Activated T-helper 17 cell treated with anti-CD3 and anti-CD28 coated beads, Interleukin-2, amount 50 U/mL, for 72 hours (primary cell): ENCODE measurements around the gene PTPRA. TPM values are rescaled to one million over a fixed set of nuclear protein-coding genes. Genes with fewer than 3 reads are reported as not detected.

Experiments
- ATAC-seq: fragments of 150-1000 bp; cut with Tn5 transposase; replicated peaks from 2 replicates; pipeline ENCODE4 v1.10.0; 2021; ENCODE audit warnings: mild to moderate bottlenecking, moderate library complexity
- H3K27ac Mint-ChIP-seq: one replicate; pipeline ENCODE4 v1.8.0; 2022; ENCODE audit warnings: mixed read lengths
- H3K27me3 Mint-ChIP-seq: one replicate; pipeline ENCODE4 v1.8.0; 2022; ENCODE audit warnings: mixed read lengths
- H3K36me3 Mint-ChIP-seq: one replicate; pipeline ENCODE4 v1.8.0; 2022; ENCODE audit warnings: low read depth, mild to moderate bottlenecking, mixed read lengths
- H3K4me1 Mint-ChIP-seq: one replicate; pipeline ENCODE4 v1.8.0; 2022; ENCODE audit warnings: mixed read lengths
- H3K4me3 Mint-ChIP-seq: one replicate; pipeline ENCODE4 v1.8.0; 2022; ENCODE audit warnings: mild to moderate bottlenecking, mixed read lengths
- H3K9me3 Mint-ChIP-seq: one replicate; pipeline ENCODE4 v1.8.0; 2022; ENCODE audit warnings: mixed read lengths
- total RNA-seq, 2 donors: library from RNA; stranded (reverse); gene quantifications; one replicate each; pipeline ENCODE4 v1.2.3, GENCODE V29; 2022

The PTPRA gene
- total RNA-seq, 2 donors from 2014 or later, result 40.0 to 46.5 TPM

DNA sequence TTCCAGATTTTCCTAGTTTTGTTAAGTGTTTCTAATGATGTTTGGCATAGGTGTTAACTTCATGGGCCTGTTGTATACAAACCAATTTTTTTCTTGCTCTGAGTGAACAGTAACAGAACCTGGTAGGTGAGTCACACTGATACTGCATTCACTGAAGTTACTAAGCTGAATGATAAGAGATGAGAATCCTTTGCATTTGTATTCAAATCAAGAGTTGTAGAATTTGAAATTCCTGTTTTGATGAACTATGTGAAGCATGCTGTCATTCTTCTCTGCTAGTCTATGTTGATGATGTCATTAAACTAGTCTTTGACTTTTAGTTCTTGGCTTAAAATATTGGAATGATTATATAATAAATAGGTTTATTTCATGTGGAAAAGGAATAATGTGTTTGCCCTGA is 37.9 kb downstream of the PTPRA start:
- Mint-ChIP-seq H3K4me3 (peak overlapping the region; percentile 19), H3K4me1 (peaks cover 7% of the 10 kb centered on the region), H3K27ac (peak overlapping the region; percentile 55), H3K9me3 (no peaks in the 10 kb centered on the region), H3K36me3 (peaks cover 5% of the 10 kb centered on the region), H3K27me3 (no peaks in the 10 kb centered on the region)
- peak; percentile 100 for ATAC-seq

DNA sequence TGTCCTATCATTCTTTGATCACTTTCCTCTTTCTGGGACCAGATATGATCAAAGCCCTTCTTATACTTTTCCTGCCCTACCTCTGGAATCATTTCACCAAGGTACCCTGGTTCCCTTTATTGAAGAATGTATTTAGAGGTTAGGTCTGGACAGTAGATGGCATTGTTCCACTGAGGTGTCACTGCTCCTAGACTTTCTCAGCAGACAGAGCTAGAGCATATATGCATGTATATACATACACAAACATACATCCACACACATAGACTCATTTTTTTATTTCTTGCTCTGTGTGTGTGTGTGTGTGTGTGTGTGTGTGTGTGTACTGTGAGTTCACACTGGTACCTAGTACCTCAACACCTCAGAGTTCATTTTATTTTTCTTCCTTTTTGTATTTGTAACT is 40.9 kb downstream of the PTPRA start:
- Mint-ChIP-seq H3K4me3 (no peak overlapping the region), H3K36me3 (peaks cover 11% of the 10 kb centered on the region), H3K4me1 (peaks cover 15% of the 10 kb centered on the region), H3K9me3 (no peaks in the 10 kb centered on the region), H3K27me3 (no peaks in the 10 kb centered on the region), H3K27ac (no peak overlapping the region)
- ATAC-seq, result no peak

DNA sequence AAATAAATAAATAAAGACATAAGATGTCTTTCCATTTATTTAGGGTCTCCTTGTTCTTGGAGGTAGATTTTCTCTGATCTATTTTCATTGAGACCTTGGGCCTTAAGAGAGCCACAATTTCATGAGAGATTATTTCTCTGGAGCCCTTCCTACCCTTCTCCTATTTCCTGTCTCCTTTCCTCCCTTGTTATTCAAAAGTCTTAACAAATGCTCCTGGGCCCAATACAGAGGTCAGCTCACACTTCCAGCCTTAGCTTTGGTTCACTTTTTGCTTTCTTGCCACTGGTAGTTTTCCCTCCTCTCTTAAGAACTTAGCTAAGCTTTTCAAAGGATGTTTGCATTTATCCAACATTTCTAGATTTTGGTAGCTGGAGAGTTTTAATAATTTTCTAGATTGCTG is 44.0 kb downstream of the PTPRA start:
- Mint-ChIP-seq H3K36me3 (peaks cover 6% of the 10 kb centered on the region), H3K4me1 (peaks cover 19% of the 10 kb centered on the region), H3K4me3 (no peak overlapping the region), H3K27ac (no peak overlapping the region), H3K27me3 (no peaks in the 10 kb centered on the region), H3K9me3 (no peaks in the 10 kb centered on the region)
- ATAC-seq, result no peak

DNA sequence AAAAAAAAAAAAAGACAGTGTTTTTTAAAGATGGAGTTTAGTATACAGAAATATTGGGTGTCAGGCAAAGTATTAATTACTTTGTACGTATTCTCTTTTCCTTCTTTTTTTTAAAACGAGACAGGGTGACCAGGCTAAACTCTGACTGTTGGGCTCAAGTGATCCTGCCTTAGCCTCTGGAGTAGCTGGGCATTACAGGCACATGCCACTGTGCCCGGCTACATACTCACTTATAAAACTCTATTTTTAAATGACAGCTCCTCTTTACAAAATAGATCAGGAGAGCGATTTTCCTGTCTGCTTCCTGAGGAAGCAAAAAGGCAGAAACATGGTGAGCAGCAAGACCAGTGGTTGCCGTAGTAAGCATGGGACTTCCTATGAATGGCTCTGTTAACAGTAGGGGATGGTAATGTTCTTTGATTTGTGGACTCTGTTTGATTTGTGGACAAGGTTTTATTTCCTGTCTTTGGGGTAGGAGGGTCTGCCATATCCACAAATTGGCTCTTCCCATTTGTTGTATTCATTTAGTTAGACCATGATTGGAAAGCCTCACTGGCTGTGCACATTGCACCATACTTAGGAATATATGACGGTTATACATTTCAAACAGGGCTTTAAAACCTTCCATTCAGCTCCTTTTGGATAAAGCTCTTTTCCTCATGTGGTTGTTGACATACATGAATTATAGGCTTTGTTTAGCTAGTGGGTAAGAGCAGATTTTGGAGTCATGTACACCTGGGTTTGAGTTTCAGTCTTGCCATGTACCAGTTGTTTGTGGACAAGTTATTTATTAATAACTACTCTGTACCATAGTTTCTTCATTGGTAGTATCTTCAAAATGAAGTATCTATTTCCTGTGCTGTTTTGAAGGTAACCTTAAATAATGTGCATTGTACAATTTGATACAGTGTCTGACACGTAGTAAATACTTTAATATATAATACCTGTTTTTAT is 45.1 kb downstream of the PTPRA start:
- Mint-ChIP-seq H3K9me3 (no peaks in the 10 kb centered on the region), H3K27me3 (no peaks in the 10 kb centered on the region), H3K27ac (no peak overlapping the region), H3K4me3 (no peak overlapping the region), H3K4me1 (peaks cover 19% of the 10 kb centered on the region), H3K36me3 (peaks cover 12% of the 10 kb centered on the region)
- no peak for ATAC-seq

DNA sequence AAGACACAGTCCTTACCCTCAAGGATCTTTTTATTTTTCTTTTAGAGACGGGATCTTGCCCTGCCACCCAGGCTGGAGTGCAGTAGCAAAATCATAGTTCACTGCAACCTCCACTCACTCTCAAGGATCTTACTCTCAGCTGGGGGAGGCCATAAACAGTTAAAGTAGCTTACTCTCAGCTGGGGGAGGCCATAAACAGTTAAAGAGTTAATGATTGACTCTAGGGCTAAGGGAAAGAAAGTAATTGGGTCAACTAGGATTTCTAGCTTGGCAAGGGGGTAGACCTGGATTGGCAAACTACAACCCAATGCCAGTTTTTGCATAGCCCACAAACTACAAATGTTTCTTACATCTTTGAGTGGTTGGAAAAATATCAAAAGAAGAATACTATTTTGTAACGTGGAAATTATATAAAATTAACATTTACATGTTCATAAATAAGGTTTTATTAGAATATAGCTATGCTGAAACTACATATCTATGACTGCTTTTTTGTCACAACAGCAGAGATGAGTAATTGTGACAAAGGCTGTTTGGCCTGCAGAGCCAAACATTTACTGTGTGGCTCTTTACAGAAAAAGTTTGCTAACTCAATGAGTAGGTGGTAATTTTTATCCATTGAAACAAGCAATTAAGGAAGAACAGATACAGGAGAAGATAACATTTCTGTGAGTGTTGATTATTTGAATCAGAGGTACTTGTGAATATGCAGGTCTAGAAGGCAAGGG is 46.4 kb downstream of the PTPRA start:
- peaks cover 24% of the 10 kb centered on the region for H3K36me3 Mint-ChIP-seq
- H3K9me3 Mint-ChIP-seq, result no peaks in the 10 kb centered on the region
- no peak for ATAC-seq
- H3K27me3 Mint-ChIP-seq, result no peaks in the 10 kb centered on the region
- H3K4me1 Mint-ChIP-seq, result peaks cover 19% of the 10 kb centered on the region
- H3K27ac Mint-ChIP-seq, result peak overlapping the region; percentile 45
- H3K4me3 Mint-ChIP-seq, result no peak overlapping the region

DNA sequence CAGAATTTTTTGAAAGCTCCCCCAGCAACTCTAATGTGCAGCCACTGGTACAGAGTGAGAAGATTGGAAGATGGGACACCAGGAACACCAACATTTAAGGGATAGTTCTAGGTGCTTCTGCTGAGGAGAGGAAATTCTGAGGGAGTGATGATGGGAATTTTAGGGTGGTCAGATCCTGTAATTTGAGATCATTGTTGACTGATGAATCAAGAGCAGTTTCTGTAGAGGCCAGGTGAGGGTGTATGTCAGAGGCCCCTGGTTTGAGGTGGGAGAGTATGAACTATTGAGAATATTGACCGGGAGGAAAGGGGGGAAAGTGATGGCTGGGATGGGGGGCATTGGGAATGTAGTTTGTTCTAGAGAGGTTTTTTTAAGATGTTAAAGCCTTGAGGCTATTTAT is 47.2 kb downstream of the PTPRA start:
- ATAC-seq, result no peak
- Mint-ChIP-seq H3K27ac (peak overlapping the region; percentile 45), H3K4me1 (peaks cover 19% of the 10 kb centered on the region)

DNA sequence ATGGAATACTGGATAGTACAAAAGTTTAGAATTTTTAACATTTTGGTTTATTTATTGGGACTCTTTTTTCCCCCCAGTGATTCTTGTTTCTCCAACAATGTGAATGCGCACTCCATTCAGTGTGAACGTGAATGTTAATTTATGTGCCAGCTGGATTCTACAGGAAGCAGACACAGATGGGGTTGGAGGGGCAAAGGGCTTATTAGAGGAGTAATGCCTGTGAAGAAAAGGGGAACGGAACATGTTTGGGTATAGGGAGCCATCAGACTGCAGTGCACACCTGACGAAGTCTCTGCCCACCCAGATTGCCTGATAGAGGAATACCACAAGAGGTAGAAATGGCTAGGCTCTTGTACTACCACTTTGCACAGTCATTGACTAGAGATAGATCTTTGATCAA is 48.2 kb downstream of the PTPRA start:
- Mint-ChIP-seq H3K27me3 (no peaks in the 10 kb centered on the region), H3K36me3 (peaks cover 42% of the 10 kb centered on the region), H3K4me3 (no peak overlapping the region), H3K27ac (no peak overlapping the region), H3K9me3 (no peaks in the 10 kb centered on the region), H3K4me1 (peaks cover 19% of the 10 kb centered on the region)
- ATAC-seq, result no peak

More for the DNA sequence above, 47.2 kb downstream of the PTPRA start:
- Mint-ChIP-seq H3K27me3 (no peaks in the 10 kb centered on the region), H3K9me3 (no peaks in the 10 kb centered on the region), H3K36me3 (peaks cover 32% of the 10 kb centered on the region), H3K4me3 (no peak overlapping the region)

DNA sequence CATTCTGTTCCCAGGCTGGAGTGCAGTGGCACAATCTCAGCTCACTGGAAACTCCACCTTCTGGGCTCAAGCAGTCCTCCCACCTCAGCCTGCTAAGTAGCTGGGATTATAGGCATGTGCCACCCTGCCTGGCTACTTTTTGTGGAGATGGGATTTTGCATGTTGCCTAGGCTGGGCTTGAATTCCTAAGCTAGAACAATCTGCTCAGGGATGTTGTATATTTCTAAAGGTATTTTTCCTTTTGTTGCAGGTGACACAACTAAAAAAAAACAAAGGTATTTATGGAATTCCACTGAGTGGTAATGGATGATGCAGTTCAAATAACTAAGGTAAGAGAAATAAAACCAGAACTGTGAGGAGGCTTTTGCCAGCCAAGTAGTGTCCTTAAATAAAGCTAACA is 49.7 kb downstream of the PTPRA start:
- Mint-ChIP-seq H3K4me3 (no peak overlapping the region), H3K9me3 (no peaks in the 10 kb centered on the region), H3K27me3 (no peaks in the 10 kb centered on the region), H3K4me1 (peaks cover 14% of the 10 kb centered on the region), H3K27ac (no peak overlapping the region), H3K36me3 (peaks cover 48% of the 10 kb centered on the region)
- ATAC-seq, result no peak

DNA sequence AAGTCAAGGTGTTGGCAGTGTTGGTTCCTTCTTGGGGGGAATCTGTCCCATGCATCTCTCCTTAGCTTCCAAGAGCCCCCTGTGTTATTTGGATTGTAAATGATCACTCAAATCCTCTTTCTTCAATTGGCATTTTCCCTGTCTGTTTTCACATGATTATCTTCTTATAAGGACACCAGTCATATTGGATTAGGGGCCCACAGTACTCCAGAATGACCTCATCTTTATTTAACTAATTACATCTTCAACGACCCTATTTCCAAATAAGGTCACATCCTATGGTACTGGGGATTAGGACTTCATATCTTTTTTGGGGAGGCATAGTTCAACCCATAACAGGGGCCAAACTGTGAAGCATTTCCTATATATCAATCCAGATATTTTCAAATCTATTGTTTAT is 57.3 kb downstream of the PTPRA start:
- no peak overlapping the region for H3K27ac Mint-ChIP-seq
- no peaks in the 10 kb centered on the region for H3K9me3 Mint-ChIP-seq
- ATAC-seq, result no peak
- peaks cover 23% of the 10 kb centered on the region for H3K36me3 Mint-ChIP-seq
- H3K4me1 Mint-ChIP-seq, result no peaks in the 10 kb centered on the region
- H3K27me3 Mint-ChIP-seq, result no peaks in the 10 kb centered on the region
- no peak overlapping the region for H3K4me3 Mint-ChIP-seq

DNA sequence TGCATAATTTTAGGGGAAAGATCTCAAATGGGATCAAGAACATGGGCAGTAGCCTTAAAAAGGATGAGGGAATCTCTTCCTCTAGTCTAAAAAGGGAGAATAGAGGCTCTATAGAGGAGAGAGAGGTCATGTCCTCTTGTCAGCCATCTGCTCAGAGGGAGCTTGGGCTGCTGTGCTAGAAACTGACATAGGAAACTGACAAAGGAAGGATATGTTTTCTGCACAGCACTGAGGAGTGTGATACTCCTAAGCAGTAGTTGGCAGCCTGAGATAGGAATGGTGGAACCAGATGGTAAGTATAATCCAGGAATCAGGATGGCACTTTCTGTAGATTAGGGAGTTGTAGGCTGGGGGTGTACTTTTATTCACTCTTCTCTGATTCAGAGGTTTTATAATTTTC is 59.2 kb downstream of the PTPRA start:
- Mint-ChIP-seq H3K27ac (no peak overlapping the region), H3K4me3 (no peak overlapping the region), H3K36me3 (peaks cover 6% of the 10 kb centered on the region), H3K27me3 (no peaks in the 10 kb centered on the region), H3K4me1 (no peaks in the 10 kb centered on the region), H3K9me3 (no peaks in the 10 kb centered on the region)
- ATAC-seq, result no peak

DNA sequence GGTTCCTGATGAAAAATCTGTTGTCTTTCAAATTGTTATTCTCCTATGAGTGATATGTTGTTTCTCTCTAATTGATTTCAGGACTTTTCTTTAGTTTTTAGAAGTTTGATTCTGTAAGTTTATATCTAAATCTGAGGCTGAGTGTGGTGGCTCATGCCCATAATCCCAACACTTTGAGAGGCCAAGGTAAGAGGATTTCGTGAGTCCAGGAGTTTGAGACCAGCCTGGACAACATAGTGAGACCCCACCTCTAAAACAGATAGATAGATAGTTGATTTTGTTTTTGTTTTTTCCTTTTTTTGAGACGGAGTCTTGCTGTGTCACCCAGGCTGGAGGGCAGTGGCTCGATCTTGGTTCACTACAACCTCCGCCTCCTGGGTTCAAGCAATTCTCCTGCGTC is 64.6 kb downstream of the PTPRA start:
- peaks cover 22% of the 10 kb centered on the region for H3K36me3 Mint-ChIP-seq
- no peak overlapping the region for H3K27ac Mint-ChIP-seq
- H3K4me3 Mint-ChIP-seq, result no peak overlapping the region
- H3K27me3 Mint-ChIP-seq, result no peaks in the 10 kb centered on the region
- peaks cover 19% of the 10 kb centered on the region for H3K4me1 Mint-ChIP-seq
- ATAC-seq, result no peak
- H3K9me3 Mint-ChIP-seq, result no peaks in the 10 kb centered on the region

DNA sequence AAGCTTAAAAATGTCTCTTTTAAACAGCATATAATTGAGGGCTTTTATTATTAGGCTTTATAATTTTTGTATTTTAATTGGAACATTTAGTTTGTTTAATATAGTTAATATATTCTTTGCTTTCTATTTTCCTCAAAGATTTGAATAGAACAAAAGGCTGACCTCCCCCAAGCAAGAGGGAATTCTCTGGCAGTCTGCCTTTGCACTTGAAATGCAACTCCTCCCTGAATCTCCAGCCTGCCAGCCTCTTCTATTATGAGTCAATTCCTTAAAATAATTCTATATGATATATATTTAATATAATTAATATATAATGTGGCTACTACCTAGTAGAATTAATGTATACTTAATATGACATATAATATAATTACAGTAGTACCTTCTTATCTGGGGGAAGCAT is 69.2 kb downstream of the PTPRA start:
- Mint-ChIP-seq H3K27me3 (no peaks in the 10 kb centered on the region), H3K4me3 (no peak overlapping the region), H3K4me1 (peaks cover 20% of the 10 kb centered on the region), H3K27ac (no peak overlapping the region), H3K36me3 (peaks cover 30% of the 10 kb centered on the region), H3K9me3 (no peaks in the 10 kb centered on the region)
- no peak for ATAC-seq

DNA sequence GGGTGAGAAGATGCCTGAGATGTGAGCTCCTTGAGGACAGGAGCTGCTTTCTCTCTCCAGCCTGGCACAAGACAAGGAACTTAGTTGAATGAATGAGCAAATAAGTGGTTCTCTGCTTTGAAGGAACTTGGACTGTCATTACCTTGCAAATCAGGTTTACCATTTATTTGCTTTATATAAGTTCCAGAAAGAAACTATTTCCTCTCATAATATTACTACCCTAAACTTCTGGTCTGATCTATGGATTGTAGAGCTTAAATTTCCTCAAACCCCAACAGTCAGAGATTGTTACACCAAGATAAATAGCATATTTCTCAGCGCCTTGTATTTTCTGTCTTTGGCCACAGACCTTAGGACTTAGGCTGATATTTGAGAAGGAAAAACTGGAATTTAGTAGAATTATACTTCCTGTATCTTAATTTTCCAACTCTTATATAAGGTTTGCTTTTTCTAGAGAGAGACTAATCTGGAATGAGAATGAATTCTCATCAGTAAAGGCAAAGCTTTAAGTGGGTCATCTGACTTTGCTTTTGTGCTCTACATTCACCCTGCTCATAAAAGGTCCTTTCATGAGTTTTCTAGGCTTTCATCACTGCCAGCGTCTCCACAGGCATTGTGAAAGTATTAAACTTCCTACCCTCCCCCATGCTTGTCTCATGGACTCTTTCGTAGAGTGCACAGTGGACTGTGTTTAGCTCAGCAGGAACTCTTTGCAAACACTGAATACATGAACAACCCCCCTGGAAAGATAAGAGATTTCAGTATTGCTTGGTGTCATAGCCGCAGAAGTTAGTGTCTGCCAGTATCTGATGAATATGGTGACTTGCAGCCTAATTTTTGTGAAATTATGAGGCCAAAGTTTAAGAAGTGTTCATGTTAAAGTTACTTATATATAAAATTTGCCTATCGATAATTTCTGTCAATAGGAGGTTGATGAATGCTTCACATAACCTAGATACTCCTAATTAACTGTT is 74.0 kb downstream of the PTPRA start:
- peak; percentile 51 for ATAC-seq

DNA sequence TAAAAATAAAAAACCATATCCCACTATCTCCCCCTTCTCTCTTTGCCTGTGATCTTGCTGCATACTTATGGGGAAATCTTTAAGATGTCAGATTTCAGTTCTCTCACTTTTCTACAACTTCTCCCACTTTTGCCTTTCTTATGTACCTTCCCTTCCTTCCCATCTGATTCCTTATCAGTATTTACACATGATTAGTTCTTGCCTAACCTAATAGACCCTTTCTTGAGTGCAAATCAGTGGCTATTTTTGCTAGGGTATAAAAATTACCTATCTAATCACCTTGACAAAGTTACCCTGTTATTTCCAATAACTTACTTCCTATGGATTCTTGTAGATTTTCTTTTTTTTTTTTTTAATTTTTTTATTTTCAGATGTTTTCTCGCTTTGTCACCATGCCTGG is 75.7 kb downstream of the PTPRA start:
- Mint-ChIP-seq H3K4me1 (peaks cover 7% of the 10 kb centered on the region), H3K36me3 (peaks cover 42% of the 10 kb centered on the region)

More for the DNA sequence above, 74.0 kb downstream of the PTPRA start:
- peaks cover 42% of the 10 kb centered on the region for H3K36me3 Mint-ChIP-seq
- H3K9me3 Mint-ChIP-seq, result no peaks in the 10 kb centered on the region
- peak overlapping the region; percentile 53 for H3K27ac Mint-ChIP-seq
- no peaks in the 10 kb centered on the region for H3K27me3 Mint-ChIP-seq
- no peak overlapping the region for H3K4me3 Mint-ChIP-seq
- peaks cover 7% of the 10 kb centered on the region for H3K4me1 Mint-ChIP-seq

More for the DNA sequence above, 75.7 kb downstream of the PTPRA start:
- H3K27me3 Mint-ChIP-seq, result no peaks in the 10 kb centered on the region
- H3K27ac Mint-ChIP-seq, result no peak overlapping the region
- H3K9me3 Mint-ChIP-seq, result no peaks in the 10 kb centered on the region
- no peak overlapping the region for H3K4me3 Mint-ChIP-seq
- ATAC-seq, result no peak
